Naive thymus-derived CD8-positive, alpha-beta T cell (primary cell): ENCODE data around the gene PDE4D. TPM values are rescaled to one million over a fixed set of nuclear protein-coding genes. Genes with fewer than 3 reads are reported as not detected.

ENCODE experiments used
- ATAC-seq, 2 donors: fragments of 150-1000 bp; cut with Tn5 transposase in 1 of 2; sonication (Bioruptor Pico), chemical (Tn5 transposase) in 1 of 2; 1 replicate in 1 of 2; 2 replicates in 1 of 2; pipeline ENCODE4 v1.10.0; 2021; ENCODE audit warnings: mild to moderate bottlenecking in 2 of 2, moderate library complexity in 2 of 2
- POLR2A ChIA-PET: fragments of 350-600 bp; sonication (Branson Sonifier 250); formaldehyde crosslinking; loops from one replicate; lab custom pipeline; 2021; ENCODE audit warnings: antibody characterized with exemption; lab: Charles Lee
- DNase-seq, 10 donors: peaks; one replicate each; pipeline versions ENCODE4 v3.0.0 to v3.0.0-alpha.2; 2020 to 2022
- H3K27ac Mint-ChIP-seq, 10 donors: one replicate each; pipeline ENCODE4 v1.8.0; 2020 to 2022; ENCODE audit warnings: mild to moderate bottlenecking in 10 of 10, mixed read lengths in 10 of 10, moderate library complexity in 4 of 10, inconsistent platforms in 1 of 10
- H3K27me3 Mint-ChIP-seq, 5 donors: one replicate each; pipeline ENCODE4 v1.8.0; 2021 to 2022; ENCODE audit warnings: mixed read lengths in 5 of 5
- H3K36me3 Mint-ChIP-seq, 3 donors: one replicate each; pipeline ENCODE4 v1.8.0; 2020 to 2022; ENCODE audit warnings: mixed read lengths in 3 of 3, mild to moderate bottlenecking in 2 of 3, inconsistent platforms in 1 of 3
- H3K4me1 Mint-ChIP-seq, 4 donors: one replicate each; pipeline ENCODE4 v1.8.0; 2021 to 2022; ENCODE audit warnings: mixed read lengths in 4 of 4
- H3K4me3 Mint-ChIP-seq, 10 donors: one replicate each; pipeline ENCODE4 v1.8.0; 2020 to 2022; ENCODE audit warnings: mild to moderate bottlenecking in 10 of 10, mixed read lengths in 10 of 10, moderate library complexity in 6 of 10, inconsistent platforms in 1 of 10
- H3K9me3 Mint-ChIP-seq, 9 donors: one replicate each; pipeline ENCODE4 v1.8.0; 2020 to 2022; ENCODE audit warnings: mixed read lengths in 9 of 9, mild to moderate bottlenecking in 3 of 9, inconsistent platforms in 1 of 9, moderate library complexity in 1 of 9
- polyA plus RNA-seq, 3 donors: library from polyadenylated mRNA; unstranded; fragments of 300-500 nt; fragmentation: Illumina TruSeq; gene quantifications; one replicate each; pipeline ENCODE4 v1.2.3, GENCODE V29; 2021
- total RNA-seq, 8 experiments: library from RNA in 2 of 8; stranded (reverse) in 2 of 8; gene quantifications; one replicate each; pipeline ENCODE4 v1.2.3 and lab custom pipeline; 2021 to 2026

Gene PDE4D
- total and polyA plus RNA-seq, 5 experiments from 2014 or later = 5.8 to 35.9 (median 8.8) TPM

- Mint-ChIP-seq H3K4me3 (no peak overlapping the region), H3K4me1 (no peaks in the 10 kb centered on the region), H3K27ac (no peak overlapping the region), H3K9me3 (no peaks in the 10 kb centered on the region), H3K27me3 (peaks cover 0 to 4% (median 1%) of the 10 kb centered on the region in 5 donors), H3K36me3 (no peaks in the 10 kb centered on the region)
- DNase-seq (no peak), ATAC-seq (no peak)
- POLR2A ChIA-PET = no interaction called here
These were observed 631.6 kb downstream of the PDE4D start for GRCh38 chr5:59261969-59262368.

- Mint-ChIP-seq H3K4me3 (no peak overlapping the region), H3K4me1 (no peaks in the 10 kb centered on the region), H3K27ac (no peak overlapping the region), H3K9me3 (no peaks in the 10 kb centered on the region), H3K27me3 (peaks cover 0 to 4% (median 1%) of the 10 kb centered on the region in 5 donors), H3K36me3 (no peaks in the 10 kb centered on the region)
- DNase-seq (no peak), ATAC-seq (no peak)
- POLR2A ChIA-PET = interaction anchor here (0.7 kb wide), 1 partner anchor 358 kb away, joined by 4 read pairs; no protein-coding TSS in a partner anchor
These were observed 632.6 kb downstream of the PDE4D start for GRCh38 chr5:59260973-59261372.

DNA sequence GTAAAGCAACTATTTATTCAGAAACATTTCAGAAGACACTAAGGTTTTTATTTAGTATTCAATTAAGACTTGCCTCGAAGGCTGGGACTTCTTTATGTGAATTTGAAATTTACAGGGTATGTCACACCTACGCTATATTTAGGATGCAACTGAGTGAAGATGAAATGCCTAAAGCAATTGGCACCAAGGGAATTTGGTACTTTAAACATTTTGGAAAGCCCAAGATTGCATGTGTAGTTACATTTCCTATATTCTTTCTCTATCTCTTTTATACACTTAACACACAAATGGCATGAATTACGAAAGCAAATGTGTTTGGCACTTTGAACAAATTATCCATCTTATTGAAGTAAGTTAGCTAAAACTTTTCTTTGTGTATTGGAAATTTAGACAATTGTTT, 633.3 kb downstream of the PDE4D start:
- H3K9me3 Mint-ChIP-seq = no peaks in the 10 kb centered on the region
- peaks cover 1 to 6% (median 3%) of the 10 kb centered on the region in 5 donors for H3K27me3 Mint-ChIP-seq
- H3K36me3 Mint-ChIP-seq = no peaks in the 10 kb centered on the region
- H3K27ac Mint-ChIP-seq = no peak overlapping the region
- DNase-seq (no peak), ATAC-seq (no peak)
- H3K4me1 Mint-ChIP-seq = no peaks in the 10 kb centered on the region
- POLR2A ChIA-PET = interaction anchor here (0.7 kb wide), 1 partner anchor 359 kb away, joined by 4 read pairs; no protein-coding TSS in a partner anchor
- no peak overlapping the region for H3K4me3 Mint-ChIP-seq

- Mint-ChIP-seq H3K36me3 (no peaks in the 10 kb centered on the region), H3K27ac (no peak overlapping the region), H3K9me3 (no peaks in the 10 kb centered on the region), H3K4me3 (no peak overlapping the region), H3K27me3 (peaks cover 3 to 11% (median 7%) of the 10 kb centered on the region in 5 donors), H3K4me1 (no peaks in the 10 kb centered on the region)
- ATAC-seq (no peak), DNase-seq (no peak)
- POLR2A ChIA-PET = no interaction called here
These were observed 634.3 kb downstream of the PDE4D start for GRCh38 chr5:59259237-59259636.

DNA sequence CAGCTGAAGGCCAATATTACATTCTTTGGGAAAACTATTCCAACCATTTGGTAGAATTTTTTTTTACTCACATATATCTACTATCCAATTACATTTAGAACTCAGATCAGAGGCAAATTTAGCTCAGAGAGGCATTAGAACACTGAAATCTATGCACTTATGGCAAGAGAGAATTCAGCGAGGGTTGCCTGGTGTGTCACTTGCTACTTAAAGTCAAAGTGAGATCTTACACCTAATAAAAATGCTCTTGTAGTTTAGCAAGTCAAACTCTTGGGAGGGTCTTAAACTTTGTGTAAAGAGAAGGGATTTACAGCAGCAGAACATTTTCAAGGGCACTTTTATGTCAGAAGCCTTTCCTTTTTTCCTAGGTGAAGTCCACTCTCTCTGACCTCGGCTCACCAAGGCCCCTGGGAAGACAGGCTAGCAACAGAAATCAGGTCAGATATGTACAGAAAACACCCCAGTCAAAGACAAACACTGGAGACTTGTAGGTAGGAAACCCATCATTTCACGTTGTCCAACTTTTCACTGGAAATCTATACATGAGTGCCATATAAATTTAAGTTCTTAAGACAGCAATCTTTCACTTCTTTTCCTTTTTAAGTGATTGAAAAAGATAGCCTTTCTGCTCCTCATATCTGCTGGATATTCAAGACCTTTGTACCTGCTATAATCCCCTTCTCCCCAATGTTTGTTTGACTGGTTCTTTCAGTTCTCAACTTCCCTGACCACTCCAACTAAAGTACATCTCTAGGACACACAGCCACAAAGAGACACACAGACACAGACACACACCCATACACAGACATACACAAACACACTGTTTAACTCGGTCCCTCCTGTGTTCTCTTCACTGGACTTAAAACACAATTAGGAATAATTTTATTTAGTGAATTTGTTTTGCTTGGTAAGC, 635.8 kb downstream of the PDE4D start:
- ATAC-seq = no peak
- no peak for DNase-seq
- Mint-ChIP-seq H3K27me3 (peaks cover 4 to 12% (median 7%) of the 10 kb centered on the region in 5 donors), H3K4me3 (no peak overlapping the region), H3K36me3 (no peaks in the 10 kb centered on the region), H3K27ac (no peak overlapping the region), H3K9me3 (no peaks in the 10 kb centered on the region), H3K4me1 (no peaks in the 10 kb centered on the region)
- POLR2A ChIA-PET = no interaction called here

DNA sequence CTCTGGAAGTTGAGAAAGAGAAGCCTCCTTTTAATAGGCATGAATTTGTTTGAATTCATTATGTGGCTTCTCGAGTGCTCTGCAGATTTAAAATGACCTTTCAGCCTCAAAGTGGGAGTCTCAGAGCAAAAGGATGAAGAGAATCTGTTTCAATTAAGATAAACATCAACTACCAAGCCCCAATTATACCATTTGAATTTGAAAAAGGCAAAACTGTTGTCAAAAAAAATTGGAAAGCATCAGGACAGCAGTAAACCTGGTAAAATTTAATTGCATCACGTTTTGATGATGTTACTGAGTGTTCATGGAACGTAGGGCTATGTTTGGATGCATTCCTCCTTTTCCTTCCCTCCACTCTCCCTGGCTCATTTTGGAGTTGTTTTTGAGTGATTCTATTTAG, 637.2 kb downstream of the PDE4D start:
- Mint-ChIP-seq H3K4me1 (no peaks in the 10 kb centered on the region), H3K27me3 (peaks cover 4 to 19% (median 10%) of the 10 kb centered on the region in 5 donors), H3K36me3 (no peaks in the 10 kb centered on the region), H3K27ac (no peak overlapping the region), H3K9me3 (no peaks in the 10 kb centered on the region), H3K4me3 (no peak overlapping the region)
- POLR2A ChIA-PET = no interaction called here
- DNase-seq (no peak), ATAC-seq (no peak)

GRCh38 chr5:59254055-59254687, 639.4 kb downstream of the PDE4D start:
- Mint-ChIP-seq H3K27me3 (peaks cover 4 to 29% (median 8%) of the 10 kb centered on the region in 5 donors), H3K27ac (no peak overlapping the region), H3K4me3 (no peak overlapping the region), H3K36me3 (no peaks in the 10 kb centered on the region), H3K9me3 (no peaks in the 10 kb centered on the region), H3K4me1 (no peaks in the 10 kb centered on the region)
- ATAC-seq = no peak
- POLR2A ChIA-PET = no interaction called here
- no peak for DNase-seq

DNA sequence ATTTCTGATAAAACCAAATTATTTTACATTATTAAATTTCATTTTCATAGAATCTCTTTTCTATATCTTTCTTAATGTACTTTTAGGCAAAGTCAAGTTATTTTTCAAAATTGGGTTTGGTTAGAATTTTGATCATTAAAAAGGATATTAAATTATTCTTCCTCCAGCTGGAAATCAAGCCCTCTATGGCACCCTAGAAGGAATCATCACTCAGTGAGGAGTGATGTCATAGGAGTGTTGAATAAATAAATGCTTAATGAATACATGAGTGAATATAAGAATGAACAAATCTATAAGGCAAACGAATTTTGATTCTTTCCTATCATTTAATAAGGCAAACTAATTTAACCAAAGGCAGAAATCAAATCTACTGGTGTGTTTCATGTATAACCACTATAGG, 639.9 kb downstream of the PDE4D start:
- peaks cover 4 to 30% (median 8%) of the 10 kb centered on the region in 5 donors for H3K27me3 Mint-ChIP-seq
- H3K36me3 Mint-ChIP-seq = no peaks in the 10 kb centered on the region
- no peak overlapping the region for H3K27ac Mint-ChIP-seq
- ATAC-seq (no peak), DNase-seq (no peak)
- H3K9me3 Mint-ChIP-seq = no peaks in the 10 kb centered on the region
- H3K4me3 Mint-ChIP-seq = no peak overlapping the region
- H3K4me1 Mint-ChIP-seq = no peaks in the 10 kb centered on the region
- POLR2A ChIA-PET = no interaction called here

GRCh38 chr5:59251627-59252026, 641.9 kb downstream of the PDE4D start:
- POLR2A ChIA-PET = no interaction called here
- Mint-ChIP-seq H3K27me3 (peaks cover 3 to 40% (median 10%) of the 10 kb centered on the region in 5 donors), H3K9me3 (no peaks in the 10 kb centered on the region), H3K36me3 (no peaks in the 10 kb centered on the region), H3K4me1 (no peaks in the 10 kb centered on the region), H3K4me3 (no peak overlapping the region), H3K27ac (no peak overlapping the region)
- ATAC-seq (no peak), DNase-seq (no peak)

DNA sequence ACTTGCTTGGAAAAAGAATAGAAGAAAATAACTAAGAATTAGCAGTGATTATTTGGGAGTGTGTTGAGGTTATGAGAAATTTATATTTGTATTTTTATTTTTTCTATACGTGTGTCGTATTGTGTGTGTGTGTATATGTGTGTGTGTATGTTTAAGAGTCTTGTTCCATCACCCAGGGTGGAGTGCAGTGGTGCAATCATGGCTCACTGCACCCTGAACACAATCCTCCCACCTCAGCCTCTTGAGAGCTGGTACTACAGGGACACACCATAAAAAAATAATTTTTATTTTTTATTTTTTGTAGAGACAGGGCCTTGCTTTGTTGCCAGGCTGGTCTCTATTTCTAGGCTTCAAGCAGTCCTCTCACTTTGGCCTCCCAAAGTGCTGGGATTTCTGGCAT, 643.8 kb downstream of the PDE4D start:
- Mint-ChIP-seq H3K27me3 (peaks cover 0 to 34% (median 8%) of the 10 kb centered on the region in 5 donors), H3K36me3 (no peaks in the 10 kb centered on the region), H3K9me3 (no peaks in the 10 kb centered on the region), H3K27ac (no peak overlapping the region), H3K4me1 (no peaks in the 10 kb centered on the region), H3K4me3 (no peak overlapping the region)
- POLR2A ChIA-PET = no interaction called here
- ATAC-seq = no peak
- no peak for DNase-seq

DNA sequence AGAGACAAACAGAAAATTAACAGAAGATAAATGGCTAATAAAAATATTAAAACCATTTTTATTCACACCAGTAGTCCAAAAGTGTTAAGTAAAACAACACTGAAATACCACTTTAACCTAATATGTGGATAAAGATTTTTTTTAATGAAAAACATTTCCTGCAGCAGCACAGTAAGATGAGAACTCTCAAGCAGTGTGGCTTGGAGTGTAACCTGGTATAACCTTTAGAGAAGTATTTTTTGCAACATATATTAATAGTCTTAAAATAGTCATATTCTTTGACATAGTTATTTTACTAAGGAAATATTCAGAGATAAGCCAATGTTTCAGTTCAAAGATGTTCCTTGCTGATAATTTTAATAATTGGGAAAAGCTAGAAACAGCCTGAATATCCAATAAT, 644.4 kb downstream of the PDE4D start:
- Mint-ChIP-seq H3K9me3 (no peaks in the 10 kb centered on the region), H3K27ac (no peak overlapping the region), H3K4me3 (no peak overlapping the region), H3K27me3 (peaks cover 0 to 28% (median 6%) of the 10 kb centered on the region in 5 donors), H3K4me1 (no peaks in the 10 kb centered on the region), H3K36me3 (no peaks in the 10 kb centered on the region)
- DNase-seq (no peak), ATAC-seq (no peak)
- POLR2A ChIA-PET = no interaction called here

DNA sequence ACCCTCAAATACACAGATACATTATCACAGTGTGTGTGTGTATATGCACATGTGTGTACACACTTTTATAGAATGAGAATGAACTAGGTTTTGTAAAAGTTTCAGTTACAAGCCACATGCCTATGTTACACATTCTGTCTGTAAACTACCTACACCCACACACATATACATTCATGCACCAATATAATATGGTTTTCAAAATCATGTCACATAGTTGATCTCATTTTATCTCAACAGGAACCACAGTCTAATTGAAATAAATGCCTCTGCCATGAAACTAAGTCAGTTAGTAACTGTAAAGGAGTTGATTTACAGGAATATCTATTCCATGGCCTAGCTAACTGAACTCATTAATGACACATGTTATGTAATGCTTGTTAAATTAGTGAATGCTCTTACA, 646.6 kb downstream of the PDE4D start:
- H3K27me3 Mint-ChIP-seq = peaks cover 0 to 27% (median 9%) of the 10 kb centered on the region in 5 donors
- DNase-seq = no peak
- POLR2A ChIA-PET = no interaction called here

GRCh38 chr5:59246145-59246869, 647.2 kb downstream of the PDE4D start:
- H3K36me3 Mint-ChIP-seq = no peaks in the 10 kb centered on the region
- no peak overlapping the region for H3K27ac Mint-ChIP-seq
- no peak for DNase-seq
- no peak overlapping the region for H3K4me3 Mint-ChIP-seq
- H3K27me3 Mint-ChIP-seq = peaks cover 0 to 21% (median 6%) of the 10 kb centered on the region in 5 donors
- POLR2A ChIA-PET = no interaction called here
- H3K9me3 Mint-ChIP-seq = no peaks in the 10 kb centered on the region
- ATAC-seq = no peak
- H3K4me1 Mint-ChIP-seq = no peaks in the 10 kb centered on the region

More for the DNA sequence above, 646.6 kb downstream of the PDE4D start:
- Mint-ChIP-seq H3K4me1 (no peaks in the 10 kb centered on the region), H3K36me3 (no peaks in the 10 kb centered on the region), H3K27ac (no peak overlapping the region), H3K4me3 (no peak overlapping the region), H3K9me3 (no peaks in the 10 kb centered on the region)
- ATAC-seq = no peak
